NOMO-1 treated with dmso at 0.1 percent for 144 hours (cell line): ENCODE measurements around the gene GARIN5A.
"Not testable (repeated sequence)": the region's sequence is repeated elsewhere in the genome, so short reads cannot be mapped to it uniquely, and the experiment has no call there.

Source experiments
- DNase-seq: peaks from one replicate; lab custom pipeline; 2025; ENCODE audit not compliant: unreplicated experiment; lab: John Stamatoyannopoulos, UW

Gene GARIN5A

DNA sequence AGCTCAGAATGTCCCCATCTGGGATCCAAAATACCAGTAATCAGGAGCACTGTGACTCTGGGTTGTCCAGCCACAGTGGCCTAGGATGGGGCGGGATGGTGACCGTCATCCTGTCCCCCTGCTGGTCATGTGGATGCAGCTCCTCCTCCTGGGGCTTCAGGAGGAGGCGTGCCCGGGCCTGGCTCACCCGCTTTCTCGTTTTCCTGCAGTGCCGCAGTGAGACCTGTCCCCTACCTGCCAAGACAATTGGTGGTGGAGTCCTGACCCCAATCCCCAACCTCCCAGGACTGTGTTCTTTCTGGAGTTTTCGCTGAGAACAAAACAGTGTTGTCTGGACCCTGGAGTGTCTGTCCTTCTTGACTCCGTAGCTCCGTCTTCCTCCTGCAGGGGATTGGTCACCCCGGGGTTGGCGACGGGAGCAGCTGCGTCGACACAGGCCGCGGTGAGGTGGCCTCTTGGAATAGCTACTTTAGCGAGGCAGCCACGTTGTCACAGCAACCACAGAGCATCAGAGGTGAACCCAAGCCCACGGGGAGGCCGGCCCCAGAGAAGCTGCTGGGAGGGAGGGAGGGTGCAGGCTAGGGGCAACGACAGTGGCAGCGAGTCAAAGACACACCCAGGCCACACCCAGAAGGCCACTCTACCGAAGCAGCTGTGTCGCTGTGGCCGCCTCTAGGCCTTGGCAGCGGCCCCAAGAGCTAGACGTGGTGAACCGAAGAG lies 10.5 kb downstream of the GARIN5A start:
- no peak for DNase-seq

DNA sequence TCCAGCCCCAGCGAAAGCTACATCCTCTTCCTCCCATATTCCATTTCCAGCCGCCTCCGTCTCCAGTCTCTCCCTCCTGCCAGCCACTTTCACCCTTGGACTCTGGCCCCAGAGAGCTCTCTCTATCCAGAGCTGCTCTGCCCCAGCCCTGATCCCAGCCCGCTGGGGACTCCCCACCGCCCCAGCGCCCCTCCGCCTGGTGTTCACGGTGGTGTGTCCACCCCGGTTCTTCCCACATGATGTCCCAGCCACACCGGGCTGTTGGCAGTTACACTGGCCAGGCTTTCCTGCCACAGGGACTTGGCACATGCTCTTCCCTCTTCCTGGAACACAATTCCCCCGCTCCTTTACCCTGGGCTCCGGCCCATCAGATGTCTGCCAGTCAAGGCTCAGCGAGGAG lies 11.6 kb downstream of the GARIN5A start:
- no peak for DNase-seq

DNA sequence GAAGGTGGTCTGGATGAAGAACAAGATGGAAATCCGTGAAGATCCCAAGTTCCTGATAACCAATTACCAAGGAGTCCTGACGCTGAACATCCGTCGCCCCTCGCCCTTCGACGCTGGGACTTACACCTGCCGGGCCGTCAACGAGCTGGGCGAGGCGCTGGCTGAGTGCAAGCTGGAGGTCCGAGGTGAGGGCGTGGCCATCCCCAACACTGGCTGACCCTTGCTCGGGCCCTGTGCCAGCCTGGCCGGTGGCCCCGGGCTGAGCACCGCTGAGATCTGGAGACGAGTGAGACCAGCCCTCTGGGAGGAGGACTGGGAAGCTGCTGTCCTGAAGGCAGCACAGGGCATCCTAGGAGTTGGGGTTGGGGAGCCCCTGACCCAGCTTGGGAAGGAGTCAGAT lies 12.3 kb downstream of the GARIN5A start:
- no peak for DNase-seq

DNA sequence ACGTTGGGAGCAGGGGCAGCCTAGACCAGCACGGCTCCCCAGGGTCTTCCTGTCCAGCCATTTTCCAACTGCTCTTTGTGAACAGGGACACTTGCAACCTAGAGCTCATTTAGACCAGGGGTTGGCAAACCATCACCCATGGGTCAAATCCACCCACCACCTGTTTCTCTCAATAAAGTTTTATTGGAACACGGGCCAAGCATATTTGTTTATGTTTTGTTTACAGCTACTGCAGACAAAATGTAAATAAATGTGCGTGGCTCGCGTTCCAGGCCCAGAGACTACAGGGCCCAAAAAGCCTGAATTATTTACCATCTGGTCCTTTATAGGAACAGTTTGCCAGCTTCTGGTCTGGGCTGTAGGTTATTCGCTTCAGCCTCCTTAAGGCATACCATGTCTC lies 13.7 kb downstream of the GARIN5A start:
- no peak for DNase-seq

DNA sequence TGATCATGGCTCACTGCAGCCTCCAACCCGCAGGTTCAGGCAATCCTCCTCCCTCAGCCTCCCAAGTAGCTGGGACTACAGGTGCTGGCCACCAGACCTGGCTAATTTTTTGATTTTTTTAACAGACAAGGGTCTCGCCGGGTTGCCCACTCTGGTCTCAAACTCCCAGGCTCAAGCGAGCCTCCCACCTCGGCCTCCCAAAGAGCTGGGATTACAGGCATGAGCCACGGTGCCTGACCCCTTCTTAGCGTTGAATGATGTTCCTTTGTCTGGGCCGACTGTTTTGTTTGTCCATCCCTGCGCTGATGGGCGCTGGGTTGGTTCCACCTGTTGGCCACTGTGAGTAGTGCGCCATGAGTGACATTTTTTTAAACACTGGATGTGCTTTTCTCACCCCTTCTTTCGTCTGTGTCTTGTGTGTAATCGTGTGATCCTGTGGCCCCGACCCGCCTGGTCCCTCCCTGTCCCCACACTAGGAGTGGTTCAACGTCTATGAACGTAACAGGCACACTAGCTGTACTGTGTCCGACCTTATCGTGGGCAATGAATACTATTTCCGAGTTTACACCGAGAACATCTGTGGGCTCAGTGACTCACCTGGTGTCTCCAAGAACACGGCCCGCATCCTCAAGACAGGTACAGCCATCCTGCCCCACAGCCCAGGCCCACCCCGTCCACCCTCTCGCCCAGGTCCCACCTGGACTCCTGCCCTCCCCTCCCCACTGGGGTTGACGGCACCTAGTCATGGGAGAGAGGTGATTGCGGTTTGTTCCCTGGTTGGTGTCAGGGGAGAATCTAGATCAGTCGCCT lies 15.4 kb downstream of the GARIN5A start:
- DNase-seq: peak; percentile 49

DNA sequence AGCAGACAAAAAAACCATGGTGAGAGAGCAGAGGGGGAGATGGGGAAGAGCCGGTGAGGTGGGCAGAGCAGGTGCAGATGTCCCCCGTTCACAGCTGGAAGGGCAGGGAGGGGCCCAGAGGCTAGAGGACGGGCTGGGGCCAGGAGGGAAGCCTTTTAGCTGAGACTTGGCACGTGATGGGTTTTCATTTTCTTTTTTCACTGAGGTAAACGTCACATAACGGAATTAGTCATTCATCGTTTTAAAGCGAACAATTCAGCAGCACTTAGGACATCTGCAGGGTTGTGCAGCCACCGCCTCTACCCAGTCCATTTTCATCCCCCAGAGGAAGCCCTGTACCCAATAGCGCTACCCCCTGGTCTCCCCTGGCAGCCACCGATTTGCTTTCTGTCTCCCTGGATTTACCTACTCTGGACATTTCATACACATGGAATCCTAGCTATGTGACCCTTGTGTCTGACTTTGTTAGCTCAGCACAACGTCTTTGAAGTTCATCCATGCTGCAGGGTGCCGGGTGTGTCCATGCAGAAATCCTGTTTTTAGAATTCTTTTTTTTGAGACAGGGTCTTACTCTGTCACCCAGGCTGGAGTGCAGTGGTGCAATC lies 16.4 kb downstream of the GARIN5A start:
- no peak for DNase-seq

DNA sequence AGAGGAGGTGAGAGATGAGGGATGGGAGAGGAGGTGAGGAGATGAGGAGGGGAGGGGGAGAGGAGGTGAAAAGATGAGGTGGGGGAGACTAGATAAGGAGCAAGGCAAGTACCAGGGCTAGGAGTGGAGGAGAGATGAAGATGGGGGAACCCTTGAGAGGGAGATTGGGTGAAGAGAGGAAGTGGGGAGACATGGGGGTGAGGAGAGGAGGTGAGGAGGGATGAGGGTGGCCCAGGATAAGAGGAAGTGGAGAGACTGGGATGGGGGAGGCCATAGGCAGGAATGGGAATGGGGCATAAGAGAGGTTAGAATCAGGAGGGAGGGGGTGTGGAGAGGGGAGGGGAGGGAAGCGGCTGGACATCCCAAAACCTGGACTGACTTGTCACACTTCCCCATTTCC lies 17.0 kb downstream of the GARIN5A start:
- DNase-seq: no peak

DNA sequence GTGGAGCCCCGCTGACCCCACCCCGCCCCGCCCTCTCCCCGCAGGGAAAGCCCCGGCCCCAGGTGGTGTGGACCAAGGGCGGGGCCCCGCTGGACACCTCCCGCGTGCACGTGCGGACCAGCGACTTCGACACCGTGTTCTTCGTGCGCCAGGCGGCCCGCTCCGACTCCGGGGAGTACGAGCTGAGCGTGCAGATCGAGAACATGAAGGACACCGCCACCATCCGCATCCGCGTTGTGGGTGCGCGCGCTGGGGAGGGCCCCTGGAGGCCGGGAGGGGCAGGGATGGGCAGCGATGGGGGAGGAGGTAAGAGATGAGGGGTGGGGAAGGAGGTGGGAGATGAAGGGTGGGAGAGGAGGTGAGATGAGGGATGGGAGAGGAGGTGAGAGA lies 17.6 kb downstream of the GARIN5A start:
- DNase-seq: no peak

DNA sequence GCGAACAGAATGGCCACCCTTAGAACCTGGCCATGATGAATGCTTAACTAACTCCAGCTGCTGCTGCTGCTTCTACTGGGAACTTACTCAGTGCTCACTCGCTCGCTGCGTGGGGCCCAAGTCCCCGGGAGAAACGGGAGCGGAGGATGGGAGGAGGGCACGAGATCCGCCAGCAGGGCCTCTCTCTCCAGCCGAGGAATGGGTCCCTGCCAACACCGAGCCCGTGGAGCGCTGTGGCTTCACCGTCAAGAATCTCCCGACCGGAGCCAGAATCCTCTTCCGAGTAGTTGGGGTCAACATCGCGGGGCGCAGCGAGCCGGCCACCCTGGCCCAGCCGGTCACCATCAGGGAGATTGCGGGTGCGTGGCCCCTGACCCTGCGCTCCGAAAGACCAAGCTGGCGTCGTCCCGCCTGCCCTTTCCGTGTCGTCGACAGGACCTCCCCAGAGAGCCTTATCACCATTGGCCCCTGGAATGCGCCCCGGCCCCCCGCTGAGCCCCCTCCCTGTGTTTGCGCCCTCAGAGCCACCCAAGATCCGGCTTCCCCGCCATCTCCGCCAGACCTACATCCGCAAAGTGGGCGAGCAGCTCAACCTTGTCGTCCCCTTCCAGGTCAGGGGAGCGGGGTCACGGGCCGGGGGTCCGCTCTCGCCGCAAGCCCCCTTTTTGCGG lies 18.1 kb downstream of the GARIN5A start:
- DNase-seq: no peak

DNA sequence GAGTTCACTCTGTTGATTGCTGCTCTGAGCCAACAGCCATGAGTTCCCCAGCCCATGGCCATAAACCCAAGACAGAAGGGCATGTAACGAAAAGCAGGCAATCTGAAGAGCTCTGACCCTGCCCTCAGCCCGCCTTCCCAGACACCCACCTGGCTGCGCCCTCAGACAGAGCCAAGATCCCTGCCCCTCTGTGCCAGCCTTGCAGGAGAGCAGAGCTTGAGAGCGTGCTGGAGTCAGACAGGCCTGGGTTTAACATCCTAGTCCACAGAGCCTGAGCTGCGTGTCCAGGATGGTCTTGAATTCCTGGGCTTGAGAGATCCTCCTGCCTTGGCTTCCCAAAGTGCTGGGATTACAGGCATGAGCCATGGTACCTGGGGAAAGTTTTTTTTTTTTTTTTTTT lies 19.3 kb downstream of the GARIN5A start:
- DNase-seq: no peak

DNA sequence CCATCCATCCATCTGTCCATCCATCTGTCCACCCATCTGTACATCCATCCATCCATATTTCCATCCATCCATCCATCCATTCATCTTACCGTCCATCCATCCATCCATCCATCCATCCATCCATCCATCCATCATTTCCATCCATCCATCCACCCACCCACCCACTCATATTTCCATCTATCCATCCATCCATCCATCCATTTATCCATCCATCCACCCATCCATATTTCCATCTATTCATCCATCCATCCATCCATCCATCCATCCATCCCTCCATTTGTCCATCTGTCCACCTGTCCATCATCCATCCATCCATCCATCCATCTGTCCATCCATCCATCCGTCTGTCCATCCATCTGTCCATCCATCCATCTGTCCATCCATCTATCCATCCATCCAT lies 20.7 kb downstream of the GARIN5A start:
- DNase-seq: no peak

DNA sequence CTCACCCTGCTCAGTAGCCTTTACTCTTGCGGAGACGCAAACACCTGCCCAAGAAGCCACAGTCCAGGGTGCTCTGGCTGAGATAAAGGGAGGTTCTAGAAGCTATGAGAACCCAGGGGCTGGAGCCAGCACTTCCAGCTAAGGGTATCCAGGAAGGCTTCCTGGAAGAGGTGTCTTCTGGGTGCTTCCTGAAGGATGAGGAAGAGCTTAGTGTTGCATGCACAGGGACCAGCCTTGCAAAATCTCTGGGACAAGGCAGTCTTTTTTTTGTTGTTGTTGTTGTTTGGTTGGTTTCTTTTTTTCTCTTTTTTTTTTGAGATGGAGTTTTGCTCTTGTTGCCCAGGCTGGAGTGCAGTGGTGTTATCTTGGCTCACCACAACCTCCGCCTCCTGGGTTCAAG lies 23.4 kb downstream of the GARIN5A start:
- DNase-seq: no peak

DNA sequence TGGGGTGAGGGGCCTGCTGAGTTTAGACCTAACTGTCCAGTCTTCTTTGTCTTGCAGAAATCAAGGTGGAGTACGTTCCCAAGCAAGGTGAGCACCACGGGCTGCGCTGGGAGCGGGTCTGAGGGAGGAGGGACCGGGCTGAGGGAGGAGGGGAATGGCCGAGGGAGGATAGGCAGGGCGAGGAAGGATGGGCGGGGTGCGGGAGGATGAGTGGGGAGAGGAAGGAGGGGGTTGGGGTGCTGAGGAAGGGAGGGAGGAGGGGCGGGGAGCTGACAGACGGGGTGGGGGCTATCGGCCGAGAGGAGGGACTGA lies 25.5 kb downstream of the GARIN5A start:
- DNase-seq: no peak

DNA sequence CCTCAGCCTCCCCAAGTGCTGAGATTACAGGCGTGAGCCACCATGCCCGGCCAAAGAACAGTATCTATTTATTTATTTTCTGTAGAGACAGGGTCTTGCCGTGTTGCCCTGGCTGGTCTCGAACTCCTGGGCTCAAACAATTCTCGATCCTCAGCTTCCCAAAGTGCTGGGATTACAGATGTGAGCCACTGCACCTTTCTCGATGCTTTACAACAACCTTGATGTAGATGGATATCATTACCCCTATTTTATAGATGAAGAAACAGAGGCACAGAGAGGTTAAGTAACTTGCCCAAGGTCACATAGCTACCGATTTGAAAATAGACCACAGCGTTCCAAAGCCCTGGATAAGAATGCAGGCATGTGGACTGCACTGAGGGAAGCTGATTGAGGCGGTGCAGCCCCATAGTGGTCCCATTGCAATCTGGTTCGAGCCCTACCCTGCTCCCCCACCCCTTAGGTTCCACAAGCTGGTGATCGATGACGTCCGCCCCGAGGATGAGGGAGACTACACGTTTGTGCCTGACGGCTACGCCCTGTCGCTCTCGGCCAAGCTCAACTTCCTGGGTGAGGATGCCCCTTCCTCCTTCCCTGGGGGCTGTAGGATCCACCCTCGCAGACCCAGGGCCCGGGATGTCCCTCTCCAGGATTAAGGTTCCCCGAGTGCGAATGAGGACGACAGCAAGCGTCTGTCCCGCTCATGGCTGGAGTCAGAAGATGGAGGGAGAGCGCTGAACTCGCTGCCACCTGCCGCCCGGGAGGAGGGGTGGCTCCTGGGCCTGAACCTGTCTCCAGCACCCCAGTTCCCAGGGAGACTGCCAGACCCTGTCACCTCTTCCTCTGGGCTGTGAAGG lies 26.1 kb downstream of the GARIN5A start:
- DNase-seq: no peak

DNA sequence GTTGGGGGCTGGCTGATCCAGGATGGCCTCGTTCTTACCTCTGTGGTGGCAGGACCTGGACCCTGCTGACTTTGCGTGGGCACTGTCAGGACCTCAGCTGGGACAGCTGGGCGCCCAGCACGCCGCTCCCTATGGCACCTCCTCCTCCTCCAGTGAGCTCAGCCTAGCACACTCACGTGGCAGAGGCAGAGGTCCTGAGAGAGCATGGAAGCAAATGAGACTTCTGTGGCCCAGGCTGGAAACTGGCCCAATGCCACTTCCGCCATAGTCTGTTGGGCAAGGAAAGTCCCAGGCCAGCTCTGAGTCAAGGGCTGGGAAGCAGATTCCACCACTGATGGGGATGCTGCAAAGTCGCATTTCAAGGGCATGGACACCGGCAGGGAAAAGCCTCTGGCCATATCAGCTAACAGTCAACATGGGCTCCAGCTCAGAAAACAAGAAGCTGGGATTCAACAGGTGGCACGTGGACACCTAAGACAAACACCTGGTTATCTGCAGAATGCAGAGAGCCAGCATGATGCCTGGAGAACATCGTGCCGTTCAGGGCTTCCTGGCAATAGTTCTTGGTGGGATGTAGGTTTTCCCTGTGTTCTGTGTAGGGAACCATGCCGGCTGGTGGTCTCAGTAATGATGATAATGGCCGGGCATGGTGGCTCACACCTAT lies 27.3 kb downstream of the GARIN5A start:
- DNase-seq: no peak

DNA sequence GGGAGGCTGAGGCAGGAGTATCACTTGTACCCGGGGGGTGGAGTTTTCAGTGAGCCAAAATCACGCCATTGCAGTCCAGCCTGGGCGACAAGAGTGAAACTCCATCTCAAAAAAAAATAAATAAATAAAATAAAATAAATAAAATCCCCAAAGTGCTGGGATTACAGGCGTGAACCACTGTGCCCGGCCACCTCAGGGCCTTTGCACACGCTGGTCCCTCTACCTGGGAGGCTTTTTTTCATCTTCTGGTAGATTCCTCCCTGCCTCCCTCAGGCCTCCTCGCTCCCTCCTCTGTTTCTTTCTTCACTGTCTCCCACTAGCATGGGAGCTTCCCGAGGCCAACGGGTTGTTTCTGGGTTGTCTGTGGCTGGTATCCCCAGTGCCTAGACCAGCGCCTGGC lies 28.9 kb downstream of the GARIN5A start:
- DNase-seq: no peak

DNA sequence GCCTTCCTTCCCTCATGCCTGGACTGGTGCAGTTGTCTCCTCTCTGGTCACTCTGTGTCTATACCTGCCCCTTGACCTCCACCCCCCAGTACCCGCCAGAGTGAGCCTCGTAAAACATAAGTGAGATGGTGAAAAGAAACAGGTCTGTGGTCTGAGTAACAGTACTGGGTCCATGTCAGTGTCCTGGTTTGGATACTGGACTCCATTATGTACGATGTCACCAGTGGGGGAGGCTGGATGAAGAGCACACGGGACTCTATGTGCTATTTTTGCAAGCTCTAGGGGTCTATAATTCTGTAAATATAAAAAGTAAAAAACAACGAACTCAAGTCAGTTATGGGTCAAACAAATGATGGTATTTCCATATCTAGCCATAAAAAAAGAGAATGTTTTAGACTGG lies 29.6 kb downstream of the GARIN5A start:
- DNase-seq: no peak

DNA sequence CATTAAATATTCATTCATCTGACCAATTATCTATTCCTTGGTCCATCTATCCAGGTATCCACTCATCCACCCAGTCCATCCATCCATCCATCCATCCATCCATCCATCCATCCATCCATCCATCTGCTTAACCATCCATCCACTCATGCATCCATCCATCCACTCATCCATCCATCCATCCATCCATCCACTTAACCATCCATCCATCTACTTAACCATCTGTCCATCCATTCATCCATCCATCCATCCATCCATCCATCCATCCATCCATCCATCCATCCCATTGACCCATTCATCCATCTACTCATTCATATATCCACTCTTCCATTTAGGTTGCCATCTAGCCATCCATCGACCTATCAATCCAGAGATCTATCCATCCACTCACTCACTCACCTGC lies 32.6 kb downstream of the GARIN5A start:
- no peak for DNase-seq

DNA sequence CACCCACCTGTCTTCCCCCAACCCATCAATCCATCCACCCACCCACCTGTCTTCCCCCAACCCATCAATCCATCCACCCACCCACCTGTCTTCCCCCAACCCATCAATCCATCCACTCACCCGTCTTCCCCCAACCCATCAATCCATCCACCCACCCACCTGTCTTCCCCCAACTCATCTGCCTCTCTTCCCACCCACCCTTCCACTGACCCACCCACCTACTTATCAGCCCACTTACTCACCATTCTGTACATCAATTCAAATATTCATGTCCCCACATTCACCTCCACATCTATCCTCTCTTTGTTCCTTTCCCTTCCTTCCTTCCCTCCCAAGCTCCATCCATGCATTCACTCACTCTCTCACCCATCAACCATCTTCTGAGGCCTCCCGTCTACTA lies 37.5 kb downstream of the GARIN5A start:
- not testable (repeated sequence) for DNase-seq

DNA sequence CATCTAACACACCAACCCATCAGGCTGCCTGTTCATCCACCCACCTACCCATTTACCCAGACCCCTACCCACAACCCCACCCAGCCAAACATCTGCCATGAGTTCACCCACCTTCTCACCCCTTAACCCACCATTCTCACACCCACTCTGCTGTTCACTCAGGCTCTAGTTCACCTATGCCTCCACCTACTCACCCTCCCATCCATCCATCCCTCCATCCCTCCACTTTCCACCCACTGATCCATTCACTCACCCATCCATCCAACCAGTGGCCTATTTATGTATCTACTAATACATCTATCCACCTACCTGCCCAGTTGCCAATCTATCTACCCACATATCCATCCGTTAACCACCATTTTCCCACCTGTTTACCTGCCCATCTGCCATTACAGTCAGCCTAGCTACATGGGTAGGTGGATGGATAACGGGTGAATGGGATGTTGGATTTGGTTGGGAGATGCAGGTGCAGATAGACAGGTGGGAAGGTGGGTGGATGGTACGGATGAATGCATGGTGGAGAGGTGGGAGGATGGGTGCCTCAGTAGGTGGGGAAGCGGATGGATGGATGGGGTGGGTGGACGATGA lies 38.7 kb downstream of the GARIN5A start:
- no peak for DNase-seq
